ENCODE measurements around the gene AKAP8L. TPM values are rescaled to one million over a fixed set of nuclear protein-coding genes. Genes with fewer than 3 reads are reported as not detected.

The AKAP8L gene
- total and polyA plus RNA-seq, 2 donors (not counting 1 experiment from before 2014, with no cell fraction given) = 18.0 to 87.0 TPM

GRCh38 chr19:15464394-15465385 is 45.9 kb upstream of the AKAP8L start, which contains the start of gene RASAL3:
Gene RASAL3 (minus strand): TSS chr19:15464544. CDS start chr19:15464358, 186 bp downstream.
- no peak within 1 kb of the TSS for H3K27ac ChIP-seq (ENCODE audit: insufficient read depth, low read length)
- no peaks in the 10 kb centered on the region for H3K9me3 ChIP-seq (ENCODE audit: control insufficient read depth, insufficient read depth, low read depth, low read length)
- peaks cover 12% of the 10 kb centered on the region for H3K27me3 ChIP-seq (ENCODE audit: control insufficient read depth, insufficient read depth, low read length)
- no peak for DNase-seq (ENCODE audit: low read depth in 2 of 2)
- no peak within 1 kb of the TSS for H2AFZ ChIP-seq (ENCODE audit: low read length)
- H4K20me1 ChIP-seq (ENCODE audit: control insufficient read depth, extremely low read depth, insufficient read depth, low read length) = no peaks in the 10 kb centered on the region
- H3K9ac ChIP-seq (ENCODE audit: insufficient read depth, low read length) = no peak within 1 kb of the TSS
- no peak within 1 kb of the TSS for H3K4me3 ChIP-seq (replicated peaks in 1 of 4; ENCODE audit: control extremely low read depth in 1 of 4, insufficient read depth in 1 of 4, low read depth in 3 of 4, low read length in 4 of 4)
- TF ChIP-seq CTCF (conservative IDR thresholded peaks at IDR 0.05 in 1 of 2, IDR thresholded peaks at IDR 0.05 in 1 of 2; ENCODE audit: low read depth in 1 of 2, low read length in 2 of 2) (no peak), EZH2 (IDR thresholded peaks at IDR 0.05; ENCODE audit: low read length, missing control alignments) (no peak)
- no peak within 1 kb of the TSS for H3K4me2 ChIP-seq (ENCODE audit: extremely low read depth, insufficient read depth, low read length)
- H3K4me1 ChIP-seq (ENCODE audit: control insufficient read depth, extremely low read depth, insufficient read depth, low read length) = no peaks in the 10 kb centered on the region
- no peaks in the 10 kb centered on the region for H3K79me2 ChIP-seq (ENCODE audit: control insufficient read depth, insufficient read depth, low read length)
- no peaks in the 10 kb centered on the region for H3K36me3 ChIP-seq (ENCODE audit: control insufficient read depth, insufficient read depth, low read length)

- no peak overlapping the region for H3K4me2 ChIP-seq (ENCODE audit: extremely low read depth, insufficient read depth, low read length)
- no peak for DNase-seq (ENCODE audit: low read depth in 2 of 2)
- H2AFZ ChIP-seq (ENCODE audit: low read length) = no peak overlapping the region
Observed at GRCh38 chr19:15463861-15464371, 45.1 kb upstream of the AKAP8L start.

More at GRCh38 chr19:15463861-15464371, 45.1 kb upstream of the AKAP8L start:
- Histone ChIP-seq H3K27ac (ENCODE audit: insufficient read depth, low read length) (no peak overlapping the region), H3K9me3 (ENCODE audit: control insufficient read depth, insufficient read depth, low read depth, low read length) (no peaks in the 10 kb centered on the region), H3K9ac (ENCODE audit: insufficient read depth, low read length) (no peak overlapping the region), H3K27me3 (ENCODE audit: control insufficient read depth, insufficient read depth, low read length) (peaks cover 8% of the 10 kb centered on the region), H3K36me3 (ENCODE audit: control insufficient read depth, insufficient read depth, low read length) (no peaks in the 10 kb centered on the region), H4K20me1 (ENCODE audit: control insufficient read depth, extremely low read depth, insufficient read depth, low read length) (no peaks in the 10 kb centered on the region), H3K4me3 (replicated peaks in 1 of 4; ENCODE audit: control extremely low read depth in 1 of 4, insufficient read depth in 1 of 4, low read depth in 3 of 4, low read length in 4 of 4) (no peak overlapping the region), H3K4me1 (ENCODE audit: control insufficient read depth, extremely low read depth, insufficient read depth, low read length) (no peaks in the 10 kb centered on the region), H3K79me2 (ENCODE audit: control insufficient read depth, insufficient read depth, low read length) (no peaks in the 10 kb centered on the region)
- TF ChIP-seq EZH2 (IDR thresholded peaks at IDR 0.05; ENCODE audit: low read length, missing control alignments) (no peak), CTCF (conservative IDR thresholded peaks at IDR 0.05 in 1 of 2, IDR thresholded peaks at IDR 0.05 in 1 of 2; ENCODE audit: low read depth in 1 of 2, low read length in 2 of 2) (no peak)

Data from fibroblast of lung (primary cell).